GM19395 (cell line): ENCODE results near the gene CTF1.
"Not testable (repeated sequence)": the region's sequence is repeated elsewhere in the genome, so short reads cannot be mapped to it uniquely, and the experiment has no call there.

Source experiments
- ATAC-seq: cut with Tn5 transposase; IDR thresholded peaks from one replicate; pipeline ENCODE4 v1.9.1; 2021; ENCODE audit warnings: mild to moderate bottlenecking, moderate library complexity; ENCODE audit not compliant: unreplicated experiment

Gene CTF1

DNA sequence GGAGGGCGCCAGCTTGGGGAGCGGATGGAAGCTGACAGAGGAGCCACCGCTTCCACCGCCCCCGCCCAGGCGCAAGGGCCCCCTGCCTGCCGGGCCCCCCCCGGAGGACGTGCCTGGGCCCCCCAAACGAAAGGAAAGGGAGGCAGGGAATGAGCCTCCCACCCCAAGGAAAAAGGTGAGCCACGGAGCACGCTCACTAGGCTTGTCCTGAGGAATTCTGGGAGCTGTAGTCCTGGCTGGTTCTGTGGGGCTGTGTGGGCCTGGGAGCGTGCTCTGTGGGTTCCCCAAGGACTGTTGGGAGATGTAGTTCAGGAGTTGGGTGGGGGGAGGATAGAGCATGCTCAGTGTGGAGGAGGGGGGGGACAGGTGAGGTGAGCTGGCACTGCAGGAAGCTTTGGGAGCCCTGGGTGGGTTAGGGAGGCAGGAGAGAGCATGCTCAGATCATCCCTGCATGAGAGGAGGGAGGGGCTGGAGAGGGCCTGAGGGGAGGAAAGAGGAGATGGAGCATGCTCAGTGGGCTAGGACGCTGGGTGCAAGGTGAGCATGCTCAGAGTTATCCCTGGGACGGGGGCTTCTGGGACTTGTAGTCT, 31.5 kb downstream of the CTF1 start:
- ATAC-seq: no peak

DNA sequence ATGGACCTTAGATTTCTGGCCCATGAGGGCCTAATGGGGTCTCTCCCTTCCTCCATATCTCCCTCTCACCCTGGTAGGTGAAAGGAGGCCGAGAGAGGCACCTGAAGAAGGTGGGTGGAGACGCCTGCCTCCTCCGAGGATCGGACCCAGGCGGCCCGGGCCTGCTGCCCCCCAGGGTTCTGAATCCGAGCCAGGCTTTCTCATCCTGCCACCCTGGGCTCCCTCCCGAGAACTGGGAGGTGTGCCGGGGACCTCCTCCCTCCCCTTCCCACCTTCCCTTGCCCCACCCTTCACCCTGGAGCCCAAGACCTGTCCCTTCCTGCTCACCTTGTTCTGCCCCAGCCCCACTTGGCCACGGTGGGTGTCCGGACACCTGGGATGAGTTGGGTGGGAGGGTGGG, 32.0 kb downstream of the CTF1 start:
- no peak for ATAC-seq

DNA sequence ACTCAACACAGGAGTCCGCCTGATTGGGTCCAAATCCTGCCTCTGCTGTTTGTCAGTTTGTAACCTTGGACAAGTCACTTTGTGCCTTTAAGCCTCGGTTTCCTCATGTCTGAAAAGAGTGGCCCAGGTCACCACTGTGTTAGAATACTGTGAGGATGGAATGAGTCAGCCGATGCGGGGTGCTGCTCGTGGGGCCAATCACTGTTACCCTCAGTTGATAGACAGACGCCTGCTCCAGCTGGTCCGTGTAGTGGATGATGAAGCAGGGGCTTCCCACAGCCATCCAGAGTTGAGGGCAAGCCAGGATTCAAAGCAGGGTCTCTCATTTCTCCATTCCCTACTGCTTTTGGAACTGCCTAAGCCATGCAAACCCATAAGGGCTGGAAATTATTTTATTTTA, 32.8 kb downstream of the CTF1 start:
- ATAC-seq: no peak

DNA sequence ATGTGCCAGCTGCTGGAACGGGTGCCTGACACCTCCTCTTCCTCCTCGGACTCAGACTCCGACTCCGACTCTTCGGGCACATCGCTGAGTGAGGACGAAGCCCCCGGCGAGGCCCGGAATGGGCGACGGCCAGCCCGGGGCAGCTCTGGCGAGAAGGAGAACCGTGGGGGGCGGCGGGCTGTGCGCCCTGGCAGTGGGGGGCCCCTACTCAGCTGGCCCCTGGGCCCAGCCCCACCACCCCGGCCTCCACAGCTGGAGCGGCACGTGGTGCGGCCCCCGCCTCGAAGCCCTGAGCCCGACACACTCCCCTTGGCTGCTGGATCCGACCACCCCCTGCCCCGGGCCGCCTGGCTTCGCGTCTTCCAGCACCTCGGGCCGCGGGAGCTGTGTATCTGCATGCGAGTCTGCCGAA, 33.8 kb downstream of the CTF1 start:
- no peak for ATAC-seq

DNA sequence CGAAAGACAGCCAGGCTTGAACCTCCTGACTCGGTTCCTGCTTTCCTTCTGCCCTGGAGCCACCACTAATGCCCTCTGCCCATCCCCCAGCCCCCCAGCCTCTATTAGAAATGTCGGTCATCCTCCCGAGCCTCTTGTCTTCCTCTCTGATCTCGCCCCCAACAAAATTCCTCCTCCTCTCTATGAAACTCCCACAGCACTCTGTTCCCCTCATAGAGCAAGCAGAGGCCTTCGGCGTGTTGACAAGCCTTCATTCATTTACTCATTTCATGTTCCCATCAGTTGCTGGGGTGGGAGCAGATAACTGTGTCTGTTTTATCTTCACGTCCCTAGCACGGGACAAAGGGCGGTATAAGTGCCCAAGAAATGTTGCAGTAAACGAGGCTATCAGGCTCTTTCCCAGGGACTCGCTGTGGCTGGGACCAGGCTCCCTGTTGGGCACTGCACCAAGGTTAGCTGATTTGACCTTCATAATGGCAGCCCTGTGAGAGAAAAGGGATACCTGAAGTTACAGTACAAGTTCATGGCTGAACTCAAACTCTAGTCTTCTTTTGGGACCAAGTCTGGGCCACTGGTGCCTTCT, 34.7 kb downstream of the CTF1 start:
- no peak for ATAC-seq

DNA sequence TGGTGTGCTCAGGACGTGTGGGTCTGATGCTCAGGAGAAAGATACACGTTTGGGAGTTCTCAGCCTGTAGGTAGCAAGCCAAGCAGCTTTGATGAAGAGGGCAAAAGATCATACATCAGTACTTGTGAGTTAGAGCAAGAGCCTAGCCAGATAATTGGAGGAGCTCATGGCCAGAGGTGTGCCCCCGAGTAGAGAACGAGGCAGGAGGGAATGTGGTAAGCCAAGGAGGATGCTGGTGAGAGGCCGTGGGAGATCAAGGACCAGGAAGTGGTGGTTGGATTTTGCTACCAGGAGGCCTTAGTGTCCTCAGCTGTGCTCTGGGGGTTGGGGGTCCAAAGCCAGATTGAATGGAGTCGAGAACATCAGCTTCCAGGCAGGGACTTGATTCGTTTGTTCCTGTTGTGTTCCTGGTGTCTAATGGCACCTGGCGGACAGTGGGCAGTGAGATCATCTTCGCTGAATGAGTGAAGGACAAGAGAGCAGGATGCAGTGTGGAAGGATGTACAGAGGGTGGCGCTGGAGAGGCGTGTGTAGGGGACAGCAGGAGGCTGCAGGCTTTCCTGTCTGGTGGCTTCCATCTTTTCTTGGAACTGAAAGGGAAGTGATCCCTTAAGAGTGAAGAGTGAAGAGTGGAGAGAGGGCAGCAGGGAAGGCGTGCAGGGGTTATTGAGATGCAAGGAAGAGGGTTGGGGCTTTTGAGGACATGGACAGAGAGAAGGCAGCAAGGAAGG, 38.6 kb downstream of the CTF1 start:
- no peak for ATAC-seq

DNA sequence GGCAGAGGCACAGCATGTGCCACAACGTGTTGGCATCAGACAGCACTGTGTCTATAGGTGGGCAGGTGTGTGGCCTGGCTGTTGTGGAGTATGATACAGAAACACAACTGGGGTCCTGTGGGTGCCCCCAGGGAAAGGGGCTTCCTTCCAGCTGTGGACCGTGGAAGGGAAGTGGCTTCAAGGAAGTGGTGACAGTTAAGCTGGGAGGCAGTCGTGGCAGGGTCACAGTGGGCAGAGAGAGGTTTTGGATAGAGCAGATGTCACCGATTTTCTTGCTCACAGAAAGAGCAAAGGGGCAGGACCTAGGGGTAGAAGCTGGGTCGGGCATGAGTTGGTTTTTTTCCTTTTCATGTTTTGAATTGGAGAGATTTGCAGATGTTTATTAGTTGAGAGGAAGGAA, 41.3 kb downstream of the CTF1 start:
- ATAC-seq: no peak

DNA sequence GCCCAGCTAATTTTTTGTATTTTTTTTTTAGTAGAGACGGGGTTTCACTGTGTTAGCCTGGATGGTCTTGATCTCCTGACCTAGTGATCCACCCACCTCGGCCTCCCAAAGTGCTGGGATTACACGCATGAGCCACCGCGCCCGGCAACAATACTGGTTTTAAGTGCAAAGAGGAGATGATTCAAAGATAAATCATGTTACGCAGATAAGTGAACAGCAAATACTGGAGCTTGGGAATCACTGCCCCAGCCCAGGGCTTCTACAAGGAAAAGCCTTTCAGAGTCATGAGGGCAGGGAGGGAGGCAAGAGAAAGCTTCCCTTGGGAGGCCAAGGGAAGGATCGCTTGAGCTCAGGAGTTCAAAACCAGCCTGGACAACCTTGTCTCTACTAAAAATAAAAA, 43.2 kb downstream of the CTF1 start:
- ATAC-seq: not testable (repeated sequence)

DNA sequence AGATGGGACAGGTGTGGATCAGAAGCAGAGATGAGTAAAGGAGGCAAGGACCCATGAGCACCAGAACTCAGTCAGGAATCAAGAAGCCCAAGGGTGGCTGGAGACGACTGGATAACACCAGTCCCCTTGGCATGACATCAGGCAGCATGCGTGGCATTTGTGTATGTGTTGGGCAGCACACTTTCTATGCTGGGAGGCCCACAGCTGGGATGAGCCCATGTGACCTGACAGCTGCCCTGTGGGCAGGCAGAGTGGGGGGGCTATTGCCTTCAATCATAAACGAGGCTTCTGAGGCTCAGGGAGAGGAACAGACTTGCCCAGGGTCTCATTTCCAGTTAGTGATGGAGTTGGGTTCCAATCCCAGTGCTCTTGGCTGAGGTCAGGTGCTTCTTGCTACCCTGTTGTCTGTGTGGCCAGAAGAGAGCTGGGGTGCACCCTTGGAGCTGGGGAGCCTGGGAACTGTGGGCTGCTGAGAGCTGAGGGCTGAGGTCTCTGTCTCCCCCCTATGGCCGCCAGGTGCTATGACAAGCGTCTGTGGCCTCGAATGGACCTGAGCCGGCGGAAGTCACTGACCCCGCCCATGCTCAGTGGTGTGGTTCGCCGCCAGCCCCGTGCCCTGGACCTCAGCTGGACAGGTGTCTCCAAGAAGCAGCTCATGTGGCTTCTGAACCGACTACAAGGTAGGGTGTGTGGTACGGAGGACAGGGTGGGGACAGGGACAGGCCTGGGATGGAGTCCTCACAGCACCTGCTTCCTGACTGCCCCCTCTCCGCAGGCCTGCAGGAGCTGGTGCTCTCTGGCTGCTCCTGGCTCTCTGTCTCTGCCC, 45.4 kb downstream of the CTF1 start:
- ATAC-seq: peak; percentile 89

DNA sequence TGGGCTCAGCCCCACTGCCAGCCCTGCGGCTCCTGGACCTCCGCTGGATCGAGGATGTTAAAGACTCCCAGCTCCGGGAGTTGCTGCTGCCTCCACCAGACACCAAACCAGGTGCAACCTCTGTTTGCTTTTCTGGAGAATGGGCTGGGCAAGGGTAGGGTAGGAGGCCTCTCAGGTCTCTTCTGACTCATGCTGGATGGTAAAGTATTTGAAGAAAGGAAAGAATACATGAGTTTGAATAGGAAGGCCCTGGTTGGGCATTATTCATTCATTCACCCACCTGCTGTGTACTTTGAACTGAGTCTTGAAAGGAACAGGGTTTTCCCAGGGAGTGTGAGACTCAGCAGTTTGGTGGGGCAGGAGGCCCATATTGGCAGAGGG, 46.0 kb downstream of the CTF1 start:
- peak; percentile 3 for ATAC-seq

DNA sequence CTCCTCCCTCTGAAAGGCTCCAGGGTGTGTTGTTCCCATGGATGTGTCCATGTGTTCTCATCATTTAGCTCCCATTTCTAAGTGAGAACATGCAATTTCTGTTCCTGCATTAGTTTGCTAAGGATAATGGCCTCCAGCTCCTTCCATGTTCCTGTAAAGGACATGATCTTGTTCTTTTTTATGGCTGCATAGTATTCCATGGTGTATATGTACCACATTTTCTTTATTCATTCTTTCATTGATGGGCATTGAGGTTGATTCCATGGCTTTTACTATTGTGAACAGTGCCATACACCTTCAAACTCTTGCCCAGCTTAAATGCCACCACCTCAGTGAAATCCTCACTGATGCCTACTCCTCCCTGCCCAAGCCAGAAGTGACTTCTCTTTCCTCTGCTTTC, 47.9 kb downstream of the CTF1 start:
- no peak for ATAC-seq

DNA sequence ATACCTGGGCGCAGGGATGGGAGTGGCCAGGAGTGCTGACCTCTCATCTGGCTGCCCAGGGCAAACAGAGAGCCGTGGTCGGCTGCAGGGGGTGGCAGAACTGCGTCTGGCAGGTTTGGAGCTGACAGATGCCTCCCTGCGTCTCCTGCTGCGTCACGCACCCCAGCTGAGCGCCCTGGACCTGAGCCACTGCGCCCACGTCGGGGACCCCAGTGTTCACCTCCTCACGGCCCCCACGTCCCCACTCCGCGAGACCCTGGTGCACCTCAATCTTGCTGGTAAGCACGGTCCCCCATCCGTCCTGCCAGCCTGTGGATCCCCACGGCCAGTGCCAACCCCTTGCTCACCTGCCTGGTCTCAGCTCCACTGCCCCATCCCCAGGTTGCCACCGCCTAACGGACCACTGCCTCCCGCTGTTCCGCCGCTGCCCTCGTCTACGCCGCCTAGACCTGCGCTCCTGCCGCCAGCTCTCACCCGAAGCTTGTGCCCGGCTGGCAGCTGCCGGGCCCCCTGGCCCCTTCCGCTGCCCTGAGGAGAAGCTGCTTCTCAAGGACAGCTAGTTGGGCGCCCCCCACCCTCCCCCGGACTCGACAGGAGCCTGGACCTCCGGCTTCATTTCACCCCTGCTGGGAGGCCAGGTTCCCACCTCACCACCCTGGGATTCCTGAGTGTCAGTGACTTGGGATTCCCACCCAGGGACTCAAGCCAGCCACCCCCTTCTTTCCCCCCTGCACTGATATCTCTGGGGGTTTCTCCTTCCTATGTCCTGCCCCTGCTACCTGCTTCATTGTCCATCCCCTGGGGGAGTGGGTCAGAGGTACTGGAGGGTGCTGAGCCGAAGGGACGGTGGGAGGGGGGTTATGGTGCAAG, 50.5 kb downstream of the CTF1 start:
- no peak for ATAC-seq

DNA sequence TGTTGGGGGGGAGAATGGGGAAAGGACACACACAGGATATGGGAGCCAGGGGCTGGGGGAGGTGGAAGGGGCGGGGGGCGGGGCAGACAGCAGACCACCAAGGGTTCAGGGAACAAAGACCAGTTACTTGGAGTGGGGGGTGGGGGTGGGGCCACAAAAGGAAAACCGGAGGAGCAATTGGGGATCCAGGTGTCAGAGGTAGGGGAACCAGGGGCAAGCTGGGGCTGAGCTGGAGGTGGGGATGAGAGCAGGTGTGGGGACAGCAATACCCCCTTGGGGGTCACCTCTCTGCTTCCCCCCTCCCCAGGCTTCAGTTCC, 51.1 kb downstream of the CTF1 start:
- ATAC-seq: no peak

DNA sequence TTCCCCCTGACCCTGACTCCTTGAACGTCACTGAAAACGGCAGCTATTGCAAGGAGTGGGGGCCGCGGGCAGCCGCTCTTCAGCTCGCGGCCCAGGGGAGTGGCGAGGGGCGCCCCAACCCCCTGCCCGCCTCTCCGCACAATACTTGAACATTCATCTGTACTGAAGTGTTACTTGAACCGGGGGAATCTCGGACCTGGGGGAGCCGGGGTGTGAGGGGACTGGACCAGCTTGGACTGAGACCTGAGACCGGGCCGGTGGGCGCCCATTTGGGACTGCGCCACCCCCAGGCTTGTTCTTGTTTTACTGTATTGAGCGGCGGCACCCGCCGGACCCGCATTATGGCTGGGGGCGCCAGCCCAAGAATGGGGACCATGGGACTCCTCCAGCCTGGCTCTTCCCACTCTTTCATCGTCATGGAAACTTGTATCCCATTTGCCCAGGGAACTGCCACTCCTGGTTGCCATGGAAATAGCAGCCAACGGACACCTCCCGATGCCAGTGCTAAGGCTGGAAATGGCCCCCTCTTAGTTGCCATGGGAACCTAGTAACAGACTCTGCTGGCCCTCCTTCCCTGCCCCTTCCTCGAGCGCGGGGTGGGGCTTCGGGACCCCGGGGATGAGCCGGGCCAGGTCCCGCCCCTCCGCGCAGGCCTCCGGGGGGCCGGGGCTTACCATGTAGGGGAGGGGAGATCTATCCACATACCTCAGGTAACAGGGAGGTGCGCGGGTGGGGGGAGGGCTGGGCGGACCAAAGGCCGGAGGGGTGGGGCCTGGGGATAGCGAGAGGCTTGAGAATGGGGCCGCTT, 51.6 kb downstream of the CTF1 start:
- ATAC-seq: peak; percentile 24

DNA sequence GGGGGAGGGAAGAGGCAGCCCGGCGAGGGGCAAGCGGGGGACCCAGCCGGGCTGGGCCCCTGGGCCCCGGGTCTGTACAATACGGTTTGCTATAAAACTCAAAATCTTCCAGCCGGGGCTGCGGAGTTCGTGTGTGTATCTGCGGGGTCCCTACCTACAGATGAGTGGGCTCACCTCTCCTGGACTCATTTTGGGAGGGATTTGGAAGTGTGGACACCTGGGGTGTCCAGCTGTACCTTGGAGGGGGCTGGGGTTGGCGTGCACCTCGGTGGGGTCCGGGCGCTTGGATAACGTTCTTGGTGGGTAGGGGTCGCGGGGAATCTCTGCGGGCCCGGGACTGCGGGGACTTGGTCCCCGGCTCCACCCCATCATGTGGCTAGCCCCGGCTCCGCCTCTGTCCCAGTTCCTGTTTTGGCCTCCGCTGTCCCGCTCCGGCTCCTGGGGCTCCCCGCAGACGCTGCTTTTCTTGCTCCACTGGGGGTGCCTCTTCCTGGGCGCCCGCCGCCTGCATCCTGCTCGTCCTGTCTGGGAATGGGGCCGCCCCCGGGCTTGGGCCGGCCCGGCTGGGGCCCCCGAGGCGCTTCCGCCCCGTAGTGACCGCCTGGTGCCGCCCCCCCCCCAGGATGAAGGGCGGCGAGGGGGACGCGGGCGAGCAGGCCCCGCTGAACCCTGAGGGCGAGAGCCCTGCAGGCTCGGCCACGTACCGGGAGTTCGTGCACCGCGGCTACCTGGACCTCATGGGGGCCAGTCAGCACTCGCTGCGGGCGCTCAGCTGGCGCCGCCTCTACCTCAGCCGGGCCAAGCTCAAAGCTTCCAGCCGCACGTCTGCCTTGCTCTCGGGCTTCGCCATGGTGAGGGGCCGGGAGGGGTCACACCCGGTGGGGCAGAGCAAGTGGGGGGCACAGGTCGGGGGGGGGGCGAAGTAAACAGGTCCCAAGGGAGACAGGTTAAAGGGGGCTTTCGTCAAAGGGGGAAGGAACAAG, 52.5 kb downstream of the CTF1 start, which contains the start of gene ORAI3:
TSS of gene ORAI3 (plus strand) at position 402 of the 983 bp plus-strand sequence. CDS start at position 624, 222 bp downstream.
- ATAC-seq: peak; percentile 58

DNA sequence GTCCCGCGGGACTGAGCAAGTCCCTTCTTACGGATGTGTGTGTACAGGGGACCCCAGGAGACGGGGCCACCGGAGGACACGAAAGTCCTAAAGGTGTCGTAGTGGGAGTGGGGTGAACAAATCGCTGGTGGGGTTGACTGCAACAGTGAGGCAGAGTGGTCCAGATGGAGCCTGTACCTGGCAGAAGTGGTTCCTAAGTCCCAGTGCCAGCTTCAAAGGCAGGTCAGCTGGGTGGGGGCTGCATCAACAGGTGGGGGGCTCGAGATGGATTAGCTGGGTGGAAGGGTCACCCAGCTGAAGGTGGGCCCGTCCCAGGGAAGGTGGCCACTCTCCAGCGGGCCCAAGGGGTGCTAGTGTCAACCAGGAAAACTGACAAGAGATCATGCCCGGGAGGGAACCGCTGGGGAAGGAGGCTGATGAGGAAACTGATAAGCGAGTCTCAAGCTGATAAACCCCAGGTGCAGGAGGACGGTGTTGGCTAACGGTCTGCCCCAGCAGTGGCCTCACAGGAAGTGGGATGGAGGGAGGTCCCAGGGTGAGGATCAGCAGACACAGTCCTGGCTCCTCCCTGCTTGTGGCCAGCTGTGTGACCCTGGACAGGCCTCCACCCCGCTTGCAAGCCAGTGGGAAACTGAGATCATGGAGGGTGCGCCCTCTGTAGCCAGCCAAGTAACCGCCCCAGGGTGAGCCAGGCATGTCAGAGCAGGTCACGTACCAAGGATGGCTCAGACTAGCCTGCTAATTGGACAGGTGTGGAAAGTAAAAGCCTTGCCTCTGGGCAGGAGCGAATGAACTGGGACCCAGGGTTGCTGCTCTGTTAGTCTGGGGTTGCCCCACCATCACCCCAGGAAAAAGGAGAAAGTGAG, 53.5 kb downstream of the CTF1 start:
- ATAC-seq: peak; percentile 55

DNA sequence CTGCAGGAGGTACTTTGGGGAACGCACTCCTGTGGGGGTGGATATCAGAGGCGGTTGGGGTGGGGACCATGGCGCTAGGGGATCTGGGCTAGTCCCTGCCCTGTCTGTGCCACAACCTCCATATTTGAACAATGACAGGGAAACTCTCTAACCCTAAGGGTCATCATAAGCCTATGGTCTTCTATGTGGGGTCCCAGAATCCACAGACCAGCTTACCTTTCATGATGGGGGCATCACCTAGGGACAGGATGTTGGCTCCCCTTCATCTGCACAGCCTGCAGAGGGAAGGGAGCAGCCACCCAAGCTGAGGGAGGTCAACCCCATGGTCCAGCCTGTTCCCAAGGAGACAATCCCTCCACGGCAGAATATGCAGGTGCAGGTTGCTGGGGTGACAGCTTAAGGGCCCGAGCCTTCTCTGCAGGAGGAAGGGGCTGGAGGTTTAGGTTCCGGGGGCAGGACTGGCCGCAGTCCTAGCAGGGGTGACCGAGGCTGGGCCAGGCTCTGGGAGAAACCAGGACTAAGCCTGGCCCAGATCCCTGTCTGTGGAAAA, 54.2 kb downstream of the CTF1 start:
- ATAC-seq: no peak
